Stimulated activated CD4-positive, alpha-beta T cell treated with anti-CD3 and anti-CD28 coated beads, Interleukin-1b, Interleukin-23, amount 100 ng/mL, for 4 hours (primary cell): ENCODE measurements around the gene CHST2.
"Not testable (repeated sequence)": the region's sequence is repeated elsewhere in the genome, so short reads cannot be mapped to it uniquely, and the experiment has no call there.

ENCODE experiments used
- DNase-seq, 2 donors: peaks; one replicate each; pipeline ENCODE4 v3.0.0-alpha.2; 2020; ENCODE audit warnings: low read depth in 2 of 2

Gene CHST2

GRCh38 chr3:143119009-143119914, at the start of gene CHST2:
CHST2 (plus strand) TSS chr3:143119771; CDS start chr3:143120817, 1,046 bp downstream.
- peak; percentile 52 to 70 for DNase-seq

- DNase-seq = no peak
Measured at GRCh38 chr3:143070977-143071551, 48.5 kb upstream of the CHST2 start.

- no peak for DNase-seq
Measured at GRCh38 chr3:143071776-143072175, 47.8 kb upstream of the CHST2 start.

GRCh38 chr3:143072298-143073020, 47.1 kb upstream of the CHST2 start:
- DNase-seq = not testable (repeated sequence)

- not testable (repeated sequence) for DNase-seq
Measured at GRCh38 chr3:143073541-143073940, 46.0 kb upstream of the CHST2 start.

- DNase-seq = not testable (repeated sequence)
Measured at GRCh38 chr3:143073983-143074382, 45.6 kb upstream of the CHST2 start.

GRCh38 chr3:143078883-143079282, 40.7 kb upstream of the CHST2 start:
- DNase-seq = no peak

GRCh38 chr3:143080196-143080595, 39.4 kb upstream of the CHST2 start:
- DNase-seq = no peak

GRCh38 chr3:143081365-143081764, 38.2 kb upstream of the CHST2 start:
- no peak for DNase-seq

- DNase-seq = no peak
Measured at GRCh38 chr3:143081844-143082778, 37.5 kb upstream of the CHST2 start.

GRCh38 chr3:143083781-143084180, 35.8 kb upstream of the CHST2 start:
- DNase-seq = no peak

GRCh38 chr3:143084856-143085731, 34.5 kb upstream of the CHST2 start:
- DNase-seq = no peak

- DNase-seq = no peak
Measured at GRCh38 chr3:143088835-143089234, 30.7 kb upstream of the CHST2 start.

- no peak for DNase-seq
Measured at GRCh38 chr3:143089965-143090364, 29.6 kb upstream of the CHST2 start.

- DNase-seq = no peak
Measured at GRCh38 chr3:143090486-143090885, 29.1 kb upstream of the CHST2 start.

GRCh38 chr3:143090976-143091837, 28.4 kb upstream of the CHST2 start:
- DNase-seq = no peak

- no peak for DNase-seq
Measured at GRCh38 chr3:143092191-143092590, 27.4 kb upstream of the CHST2 start.

GRCh38 chr3:143095813-143096212, 23.8 kb upstream of the CHST2 start:
- DNase-seq = no peak

- DNase-seq = no peak
Measured at GRCh38 chr3:143098032-143098764, 21.4 kb upstream of the CHST2 start.
